CD4-positive, alpha-beta T cell treated with Interleukin-17A for 4 hours (primary cell): ENCODE measurements around the gene KLHL7.
"Not testable (repeated sequence)": the region's sequence is repeated elsewhere in the genome, so short reads cannot be mapped to it uniquely, and the experiment has no call there.

ENCODE experiments used
- DNase-seq: peaks from one replicate; pipeline ENCODE4 v3.0.0-alpha.2; 2020; ENCODE audit warnings: mixed read lengths

The KLHL7 gene

DNA sequence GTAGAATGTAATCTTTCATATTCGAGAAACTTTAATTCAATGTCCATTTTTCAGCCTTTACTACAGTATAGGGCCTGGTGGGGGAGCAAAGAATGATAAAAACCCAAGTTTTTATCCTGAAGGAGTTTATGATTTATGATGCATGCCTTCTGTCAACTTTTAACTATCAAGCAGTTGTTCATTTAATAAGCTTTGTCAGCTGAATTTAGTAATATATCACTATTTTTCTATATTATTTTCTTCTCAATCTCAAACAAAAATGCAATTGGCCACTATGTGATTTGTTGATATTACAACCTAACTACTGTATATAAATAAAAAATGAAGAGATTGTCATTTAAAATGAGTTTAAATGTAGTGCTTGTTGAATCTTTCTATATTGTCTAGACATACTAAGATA, 78.7 kb downstream of the KLHL7 start:
- no peak for DNase-seq

DNA sequence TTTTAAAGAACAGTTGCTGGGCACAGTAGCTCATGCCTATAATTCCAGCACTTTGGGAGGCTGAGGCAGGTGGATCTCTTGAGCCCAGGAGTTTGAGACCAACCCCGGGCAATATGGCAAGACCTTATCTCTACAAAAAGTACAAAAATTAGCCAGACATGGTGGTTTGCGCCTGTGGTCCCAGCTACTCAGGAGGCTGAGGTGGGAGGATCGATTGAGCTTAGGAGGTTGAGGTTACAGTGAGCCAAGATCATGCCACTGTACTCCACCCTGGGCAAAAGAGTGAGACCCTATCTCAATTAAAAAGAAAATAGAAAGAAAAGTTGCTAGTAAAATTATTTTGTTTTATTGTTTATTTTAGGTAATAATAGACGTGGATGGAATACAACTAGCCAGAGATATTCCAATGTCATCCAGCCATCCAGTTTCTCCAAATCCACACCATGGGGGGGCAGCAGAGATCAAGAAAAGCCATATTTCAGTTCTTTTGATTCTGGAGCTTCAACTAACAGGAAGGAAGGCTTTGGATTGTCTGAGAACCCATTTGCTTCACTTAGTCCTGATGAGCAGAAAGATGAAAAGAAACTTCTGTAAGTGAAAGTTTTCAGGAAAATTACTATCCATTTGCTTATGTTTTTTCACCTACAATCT, 79.2 kb downstream of the KLHL7 start:
- no peak for DNase-seq

DNA sequence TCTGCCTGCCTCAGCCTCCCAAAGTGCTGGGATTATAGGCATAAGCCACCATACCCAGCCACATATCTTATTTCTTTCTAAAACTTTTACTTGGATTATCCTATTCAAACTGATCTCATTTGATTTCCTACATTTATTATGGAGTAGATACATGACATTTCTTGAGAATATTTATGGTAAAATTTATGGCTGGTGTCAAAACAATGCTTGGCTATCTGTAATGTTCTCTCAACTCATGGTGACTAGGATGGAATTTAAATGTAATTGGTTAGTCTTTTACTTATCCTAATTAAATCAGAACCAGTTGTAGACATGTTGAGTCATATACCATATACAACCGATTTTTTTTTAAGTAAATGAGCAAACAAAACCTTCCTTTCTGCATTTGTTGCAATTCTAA, 80.4 kb downstream of the KLHL7 start:
- DNase-seq: no peak

DNA sequence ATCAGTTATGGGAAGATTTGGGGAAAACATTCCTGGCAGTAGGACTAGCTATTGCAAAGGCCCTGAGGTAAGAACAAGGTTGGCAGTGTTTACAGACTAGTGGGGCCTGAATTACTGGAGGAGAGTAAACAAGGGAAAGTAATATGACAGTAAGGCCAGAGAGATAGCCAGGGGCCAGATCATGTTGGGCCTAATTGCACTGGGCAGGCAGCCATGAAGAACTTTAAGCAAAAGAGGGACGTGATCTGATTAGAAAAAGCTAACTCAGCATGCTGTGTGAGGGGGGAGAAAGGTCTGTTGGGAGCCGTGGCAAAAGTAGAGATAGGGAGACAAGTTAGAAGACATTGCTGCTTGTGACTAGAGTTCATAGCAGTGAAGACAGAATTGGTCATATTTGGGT, 85.4 kb downstream of the KLHL7 start:
- DNase-seq: no peak

DNA sequence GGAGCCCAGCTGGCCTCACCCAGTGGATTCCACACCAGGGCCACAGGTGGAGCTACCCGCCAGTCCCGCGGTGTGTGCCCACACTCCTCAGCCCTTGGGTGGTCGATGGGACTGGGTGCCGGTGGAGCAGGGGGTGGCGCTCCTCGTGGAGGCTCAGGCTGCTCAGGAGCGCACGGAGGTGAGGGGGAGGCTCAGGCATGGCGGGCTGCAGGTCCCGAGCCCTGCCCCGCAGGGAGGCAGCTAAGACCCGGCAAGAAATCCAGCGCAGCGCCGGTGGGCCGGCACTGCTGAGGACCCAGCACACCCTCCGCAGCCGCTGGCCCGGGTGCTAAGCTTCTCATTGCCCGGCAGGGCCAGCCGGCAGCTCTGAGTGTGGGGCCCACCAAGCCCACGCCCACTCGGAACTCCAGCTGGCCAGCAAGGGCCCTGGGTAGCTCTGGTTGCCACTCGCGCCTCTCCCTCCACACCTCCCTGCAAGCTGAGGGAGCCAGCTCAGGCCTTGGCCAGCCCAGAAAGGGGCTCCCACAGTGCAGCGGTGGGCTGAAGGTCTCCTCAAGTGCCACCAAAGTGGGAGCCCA, 88.2 kb downstream of the KLHL7 start:
- not testable (repeated sequence) for DNase-seq

DNA sequence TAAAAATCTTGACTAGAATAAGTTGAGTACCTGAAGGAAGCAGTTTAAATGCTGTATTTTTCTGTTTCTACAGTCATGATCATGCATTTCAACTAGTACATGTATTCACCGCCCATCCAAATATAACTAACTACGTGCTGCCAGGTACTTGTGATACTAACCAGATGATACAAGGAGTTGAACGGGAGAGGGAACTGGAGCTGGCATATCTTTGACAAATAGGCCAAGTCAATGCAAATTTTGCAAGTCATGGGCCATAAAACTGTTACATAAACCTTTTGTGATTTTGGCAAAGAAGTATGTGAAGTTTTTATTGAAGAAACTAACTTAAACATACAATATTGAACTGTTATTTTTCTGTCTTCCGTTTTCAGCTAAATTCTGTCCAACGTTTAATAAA, 90.7 kb downstream of the KLHL7 start:
- DNase-seq: no peak

DNA sequence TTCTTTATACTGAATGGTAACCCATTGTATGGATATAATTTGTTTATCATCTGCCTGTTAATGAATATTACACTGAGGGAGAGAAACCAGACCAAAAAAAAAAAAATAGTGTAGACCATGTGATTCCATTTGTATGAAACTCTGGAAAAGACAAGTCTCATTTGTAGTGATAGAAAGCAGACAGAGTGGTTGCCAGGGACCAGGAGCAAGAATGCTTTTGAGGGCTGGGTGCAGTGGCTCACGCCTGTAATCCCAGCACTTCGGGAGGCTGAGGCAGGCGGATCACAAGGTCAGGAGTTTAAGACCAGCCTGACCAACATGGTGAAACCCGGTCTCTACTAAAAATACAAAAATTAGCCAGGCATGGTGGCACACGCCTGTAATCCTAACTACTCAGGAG, 92.2 kb downstream of the KLHL7 start:
- DNase-seq: not testable (repeated sequence)

DNA sequence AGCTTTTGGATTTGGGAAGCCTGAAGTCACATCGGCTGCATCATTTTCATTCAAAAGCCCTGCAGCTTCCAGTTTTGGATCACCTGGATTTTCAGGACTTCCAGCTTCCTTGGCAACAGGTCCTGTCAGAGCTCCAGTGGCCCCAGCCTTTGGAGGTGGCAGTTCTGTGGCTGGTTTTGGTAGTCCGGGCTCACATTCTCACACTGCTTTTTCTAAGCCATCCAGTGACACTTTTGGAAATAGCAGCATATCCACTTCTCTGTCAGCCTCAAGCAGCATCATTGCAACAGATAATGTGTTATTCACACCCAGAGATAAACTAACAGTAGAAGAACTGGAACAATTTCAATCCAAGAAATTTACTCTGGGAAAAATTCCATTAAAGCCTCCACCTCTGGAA, 94.7 kb downstream of the KLHL7 start:
- no peak for DNase-seq

DNA sequence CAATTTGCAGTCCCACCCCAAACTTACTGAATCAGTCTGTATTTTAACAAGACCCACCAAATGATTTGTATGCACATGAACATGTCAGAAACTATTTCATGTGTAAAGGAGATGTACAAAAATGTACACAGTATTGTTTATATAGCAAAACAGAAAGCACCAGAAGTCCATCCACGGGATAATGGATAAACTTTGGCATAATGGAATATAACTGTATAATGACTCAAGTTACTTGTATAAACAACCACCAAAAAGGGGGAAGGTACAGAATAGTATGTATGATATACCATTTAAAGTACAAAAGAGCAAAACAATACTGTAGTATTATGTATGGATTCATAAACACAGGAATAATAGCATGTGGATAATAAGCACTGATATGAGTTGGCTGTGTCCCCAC, 98.7 kb downstream of the KLHL7 start:
- no peak for DNase-seq

DNA sequence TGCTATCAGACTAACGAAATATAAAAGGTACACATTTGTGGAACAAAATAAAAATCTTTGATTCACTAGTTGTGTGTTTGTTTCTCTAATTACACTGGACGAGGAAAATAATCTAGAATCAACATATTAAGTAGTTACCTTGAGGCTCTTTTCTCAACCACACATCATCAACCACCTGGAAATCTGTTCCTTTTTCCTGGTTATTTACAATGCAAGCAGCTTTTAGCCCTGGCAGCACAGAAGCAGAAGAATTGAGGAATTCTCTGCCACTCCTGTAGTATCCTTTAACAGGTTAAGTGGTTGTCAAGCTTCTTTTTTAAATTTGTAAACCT, 100.0 kb downstream of the KLHL7 start:
- DNase-seq: no peak

DNA sequence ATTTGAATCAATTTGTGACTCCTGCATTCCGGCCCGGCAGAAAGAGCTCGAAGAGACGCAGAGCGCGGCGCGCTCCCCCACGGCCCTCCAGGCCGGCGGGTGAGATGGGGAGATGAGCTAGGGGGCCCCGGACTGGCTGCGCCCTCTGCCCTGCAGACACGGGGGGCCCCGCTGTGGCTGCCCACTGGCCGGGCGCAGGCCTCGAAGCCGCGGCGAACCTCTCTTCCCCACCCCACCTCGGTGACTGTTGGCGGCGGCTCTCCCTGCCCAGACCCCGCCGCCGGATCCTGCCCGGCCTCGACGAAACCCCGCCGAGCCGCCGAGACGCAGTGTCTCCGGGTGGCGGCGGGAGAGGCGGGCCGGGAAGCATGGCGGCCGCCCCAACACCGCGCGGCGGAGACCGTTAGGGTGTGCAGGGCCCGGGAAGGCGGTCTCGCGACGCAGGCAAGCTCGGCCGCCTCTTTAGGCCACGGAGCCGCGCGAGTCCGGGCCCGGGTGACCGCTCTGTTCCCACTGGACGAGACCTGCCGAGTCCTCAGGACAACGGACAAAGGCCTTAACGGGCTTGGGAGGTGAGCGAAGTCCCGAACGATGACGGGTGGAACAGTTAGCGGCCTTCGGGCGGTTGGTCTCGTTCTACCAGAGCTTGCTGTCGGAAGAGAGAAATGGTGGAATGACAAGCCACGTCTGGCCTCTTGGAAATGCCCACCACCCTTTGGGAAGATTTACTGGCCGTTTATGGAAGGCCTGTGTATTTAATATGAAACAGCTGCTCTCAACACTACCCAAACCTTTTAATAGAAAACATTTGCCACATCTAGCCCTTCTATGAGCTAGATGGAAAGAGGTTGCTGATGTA, 100.6 kb downstream of the KLHL7 start:
- peak; percentile 12 for DNase-seq

DNA sequence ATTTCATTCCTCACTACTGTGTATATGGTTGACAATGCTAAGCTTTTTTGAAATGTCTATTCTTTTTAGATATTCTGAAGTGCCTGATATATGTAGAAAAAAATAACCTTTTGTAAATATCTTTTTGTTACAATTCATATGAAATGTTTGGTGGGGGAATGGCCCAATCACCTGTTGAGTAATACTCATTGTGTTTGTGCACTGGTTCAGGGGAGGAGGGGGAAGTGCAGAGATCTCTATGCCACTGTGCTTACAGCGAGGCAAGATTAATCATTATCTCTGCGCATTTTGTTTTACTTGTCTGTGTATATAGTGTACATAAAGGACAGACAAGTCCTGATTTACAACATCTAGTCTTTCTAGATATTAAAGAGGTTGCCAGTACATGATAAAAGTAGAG, 101.4 kb downstream of the KLHL7 start:
- DNase-seq: no peak

DNA sequence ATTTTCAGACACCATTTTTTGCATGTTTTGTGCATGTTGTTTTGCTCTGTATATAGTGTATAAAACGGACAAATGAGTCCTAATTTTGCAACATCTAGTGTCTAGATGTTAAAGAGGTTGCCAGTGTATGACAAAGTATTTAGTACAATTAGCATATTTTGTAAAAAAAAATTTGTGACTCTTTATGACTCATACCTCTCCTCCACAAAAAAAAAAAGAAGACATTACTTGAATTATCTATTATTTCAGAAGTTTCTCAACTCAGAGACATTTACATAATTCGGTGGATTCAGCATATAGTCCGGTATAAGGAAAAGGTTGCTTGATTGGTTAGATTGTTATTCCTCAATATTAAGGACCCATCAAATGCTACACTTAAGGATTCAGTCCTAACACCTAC, 102.3 kb downstream of the KLHL7 start:
- no peak for DNase-seq

DNA sequence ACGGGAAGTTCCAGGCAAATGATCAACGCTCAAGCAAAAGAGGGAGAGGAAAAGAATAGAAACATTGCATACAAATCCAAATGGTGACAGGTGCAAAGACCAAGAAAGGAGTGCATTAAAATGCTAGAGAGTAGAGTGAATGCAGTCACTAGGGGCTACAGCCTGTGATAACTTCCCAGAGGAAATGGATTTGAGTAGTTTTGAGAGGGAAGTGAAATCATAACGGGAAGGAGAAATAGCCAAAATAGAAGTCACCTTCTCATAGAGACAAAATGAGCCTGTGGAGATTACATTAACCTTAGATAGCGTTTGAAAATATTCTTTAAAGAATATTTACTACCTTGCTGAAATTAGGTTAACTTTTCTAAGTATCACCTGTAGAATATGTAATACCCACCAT, 102.7 kb downstream of the KLHL7 start:
- no peak for DNase-seq

DNA sequence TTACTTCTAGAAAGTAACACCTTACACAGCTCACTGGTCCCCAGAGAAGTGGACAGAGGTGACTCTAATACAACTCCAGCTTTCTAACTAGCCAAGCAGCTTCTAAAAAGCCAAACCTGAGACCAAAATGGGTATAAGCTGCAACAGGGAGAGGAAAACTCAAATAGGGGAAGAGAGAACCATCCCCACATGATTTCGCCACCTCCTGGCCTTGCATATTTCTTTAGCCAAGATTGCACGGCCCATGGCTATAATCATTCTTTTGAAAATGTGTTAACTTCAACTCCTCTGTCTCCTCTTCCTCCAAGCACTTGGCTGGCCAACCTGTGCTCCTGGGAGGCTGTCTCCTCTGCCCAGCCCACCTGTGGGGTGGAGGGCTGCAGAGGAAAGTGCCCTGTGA, 104.9 kb downstream of the KLHL7 start:
- no peak for DNase-seq

DNA sequence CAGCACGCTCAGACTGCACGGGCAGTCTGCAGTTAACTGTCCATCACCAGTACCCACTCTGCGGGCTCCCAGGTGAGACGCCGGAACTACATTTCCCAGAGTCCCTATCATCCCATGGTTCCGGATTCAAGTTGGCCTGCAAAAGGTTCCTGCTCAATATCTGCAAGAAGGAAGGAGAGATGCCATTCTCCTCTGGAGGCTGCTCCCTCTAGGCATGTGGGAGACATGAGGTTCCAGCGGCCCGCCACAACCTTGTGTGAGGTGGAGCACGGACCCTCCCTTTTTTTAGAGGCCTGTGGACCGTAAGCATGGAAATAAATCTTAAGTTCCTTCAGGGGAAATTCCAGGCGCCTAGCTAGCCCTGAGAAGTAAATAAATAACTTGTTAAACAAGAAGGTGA, 106.0 kb downstream of the KLHL7 start:
- DNase-seq: no peak

DNA sequence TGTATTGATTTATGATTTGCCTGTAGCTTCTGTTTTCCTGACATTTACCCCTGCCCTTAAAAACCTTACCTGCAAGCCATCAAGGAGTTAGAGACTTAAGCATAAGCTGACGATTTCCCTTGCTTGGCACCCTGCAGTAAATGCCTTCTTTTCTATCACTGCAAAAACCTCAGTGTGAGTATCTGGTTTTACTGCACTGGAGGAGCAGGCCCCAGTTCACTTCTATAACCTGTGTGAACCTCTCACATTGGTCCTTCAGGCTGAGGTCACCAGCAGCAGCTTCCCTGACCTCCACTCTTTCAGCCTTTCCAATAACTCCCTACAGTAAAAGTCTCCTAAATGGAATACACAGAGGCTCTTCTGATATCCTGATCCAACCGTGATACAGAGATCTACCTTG, 106.8 kb downstream of the KLHL7 start:
- DNase-seq: no peak

DNA sequence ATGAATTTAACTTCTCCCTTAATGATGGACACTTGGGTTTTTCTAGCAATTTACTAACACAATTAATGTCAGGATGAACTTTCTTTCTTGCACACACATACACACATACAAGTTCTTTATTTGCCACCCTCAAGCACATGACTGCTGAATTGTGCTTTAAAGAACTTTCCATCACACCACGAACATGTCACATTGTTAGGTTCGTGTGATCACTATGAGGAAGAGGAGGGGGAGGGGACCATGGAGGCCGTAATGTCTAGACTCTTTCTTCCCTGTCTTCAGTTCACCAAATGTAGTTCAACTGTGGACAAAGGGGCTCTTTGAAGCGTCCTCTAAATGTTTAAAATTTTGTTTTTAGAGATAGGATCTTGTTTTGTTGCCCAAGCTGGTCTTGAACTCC, 107.3 kb downstream of the KLHL7 start:
- no peak for DNase-seq

DNA sequence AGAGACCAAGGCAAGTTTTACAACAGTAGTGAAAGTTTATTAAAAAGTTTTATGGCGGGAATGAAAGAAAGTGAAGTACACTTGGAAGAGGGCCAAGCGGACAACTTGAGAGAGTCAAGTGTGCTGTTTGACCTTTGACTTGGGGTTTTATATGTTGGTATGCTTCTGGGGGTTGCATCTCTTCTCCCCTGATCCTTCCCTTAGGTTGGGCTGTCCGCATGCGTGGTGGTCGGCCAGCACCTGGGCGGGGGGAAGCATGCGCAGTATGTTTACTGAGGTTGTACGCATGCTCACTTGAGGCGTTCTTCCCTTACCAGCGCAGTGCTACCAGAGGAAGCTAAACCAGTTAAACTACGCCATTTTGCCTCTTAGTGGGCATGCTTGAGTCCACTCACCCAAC, 108.2 kb downstream of the KLHL7 start:
- no peak for DNase-seq

DNA sequence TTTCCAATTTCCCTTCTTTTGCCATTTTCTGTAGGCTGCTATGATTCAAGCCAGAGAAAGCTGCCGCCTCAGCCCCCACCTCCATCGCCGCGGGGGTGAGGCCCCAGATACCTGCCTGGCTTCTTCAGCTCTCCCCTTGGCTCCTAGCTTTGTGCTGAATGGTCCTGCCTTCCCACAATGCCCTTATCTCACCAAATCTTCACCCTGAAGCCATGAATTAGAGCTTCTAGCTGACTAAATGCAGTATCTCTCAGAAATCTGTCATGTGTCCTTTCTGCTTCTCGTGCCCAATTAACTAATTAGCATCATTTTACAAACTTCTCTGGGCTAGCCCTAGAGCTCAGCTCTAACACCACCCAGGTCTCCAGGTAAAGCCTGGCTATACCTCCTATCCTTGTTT, 108.8 kb downstream of the KLHL7 start:
- no peak for DNase-seq

DNA sequence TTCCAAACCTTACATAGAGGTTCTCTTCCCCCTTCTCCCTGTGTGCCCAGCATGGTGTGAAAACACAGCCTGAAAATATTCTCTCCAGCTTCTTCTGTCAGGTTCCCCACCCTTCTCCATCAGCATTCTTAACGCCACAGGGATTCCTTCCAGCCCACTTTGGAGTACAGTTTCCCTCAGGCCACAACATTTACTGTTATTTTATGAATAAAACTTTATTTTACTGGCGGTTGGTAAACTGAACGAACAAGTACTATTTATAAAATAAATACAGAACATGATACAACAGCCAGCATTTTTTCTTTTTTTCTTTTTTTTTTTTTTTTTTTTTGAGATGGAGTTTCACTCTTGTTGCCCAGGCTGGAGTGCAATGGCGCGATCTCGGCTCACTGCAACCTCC, 109.4 kb downstream of the KLHL7 start:
- DNase-seq: no peak

DNA sequence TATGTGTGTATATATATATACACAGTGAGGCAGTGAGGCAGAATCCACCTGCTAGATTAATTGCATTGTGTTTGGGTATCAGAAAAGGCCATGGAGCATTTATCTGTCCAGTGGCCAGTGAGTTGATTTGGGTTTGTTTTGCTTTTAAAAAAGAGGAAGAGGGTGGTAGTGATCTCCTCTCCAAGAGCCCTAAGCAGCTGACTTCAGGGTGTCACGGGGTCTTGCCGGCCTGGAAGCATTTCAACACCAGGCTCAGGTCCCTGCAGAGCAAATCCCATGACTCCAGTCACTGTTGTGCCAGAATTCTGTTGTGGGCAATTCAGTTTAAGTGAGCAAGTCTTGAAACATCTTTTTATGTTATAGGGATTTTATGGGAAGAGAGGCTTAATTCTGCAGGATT, 110.4 kb downstream of the KLHL7 start:
- DNase-seq: no peak

DNA sequence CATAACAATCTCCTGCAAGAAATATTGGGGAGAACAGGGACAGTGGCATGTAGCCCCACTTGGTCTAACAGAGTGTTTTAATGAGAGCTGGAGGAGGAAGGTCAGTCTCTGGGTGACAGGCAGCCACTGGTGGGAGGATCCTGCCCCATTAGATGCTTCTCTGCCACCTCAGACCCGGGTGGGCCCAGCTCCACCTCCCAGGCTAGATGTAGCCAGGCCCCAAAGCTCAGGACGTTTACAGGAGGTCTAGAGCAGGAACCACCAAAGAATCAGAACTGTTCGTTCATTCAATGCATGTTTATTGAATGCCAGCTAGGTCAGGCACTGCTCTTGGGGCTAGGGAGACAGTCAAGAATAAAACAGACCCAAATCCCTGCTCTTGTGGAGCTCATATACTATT, 112.6 kb downstream of the KLHL7 start:
- no peak for DNase-seq

DNA sequence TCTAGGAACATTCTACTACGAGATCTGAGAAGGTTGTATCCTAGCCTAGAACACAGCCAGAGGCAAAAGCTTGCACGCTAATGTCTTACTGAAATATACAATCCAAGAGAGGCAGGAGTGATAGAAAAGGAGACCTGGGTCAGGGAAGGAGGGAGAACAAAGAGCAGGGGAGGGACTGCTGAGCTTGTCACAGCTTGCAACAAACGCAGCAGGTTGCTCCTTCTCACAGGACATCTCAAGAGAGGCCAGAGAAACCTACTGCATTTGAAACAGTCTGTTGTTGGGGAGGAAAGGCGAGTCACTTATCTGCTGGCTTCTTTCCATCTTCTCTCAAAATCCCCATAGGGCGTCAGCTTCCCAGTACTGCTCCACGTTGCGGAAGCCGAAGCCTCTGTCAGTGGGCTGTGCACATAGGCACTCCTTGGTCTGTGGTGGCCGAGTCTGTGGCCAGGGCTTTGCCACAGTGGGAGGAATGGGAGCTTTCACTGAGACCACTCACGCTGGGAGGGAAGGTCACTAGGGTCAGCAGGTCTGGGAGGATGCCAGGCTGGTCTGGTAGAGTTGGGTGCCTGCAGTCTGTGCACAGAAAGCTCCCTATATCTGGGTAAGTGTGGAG, 115.2 kb downstream of the KLHL7 start:
- DNase-seq: no peak
